Activated CD4-positive, alpha-beta T cell treated with anti-CD3 and anti-CD28 coated beads, Interleukin-2, amount 50 U/mL, for 24 hours (primary cell): ENCODE measurements around the gene MRPS31.
"Not testable (repeated sequence)": the region's sequence is repeated elsewhere in the genome, so short reads cannot be mapped to it uniquely, and the experiment has no call there.

Source experiments
- DNase-seq, 2 donors: peaks; one replicate each; pipeline ENCODE4 v3.0.0-alpha.2; 2020; ENCODE audit warnings: low read depth in 1 of 2, low spot score in 1 of 2

The MRPS31 gene

GRCh38 chr13:40764587-40765403 is 6.2 kb downstream of the MRPS31 start:
- DNase-seq, result peak in 1 of 2 donors; percentile 46

GRCh38 chr13:40762849-40763248 is 8.1 kb downstream of the MRPS31 start:
- no peak for DNase-seq

- no peak for DNase-seq
These were observed 12.2 kb downstream of the MRPS31 start for GRCh38 chr13:40758811-40759210.

- DNase-seq, result no peak
These were observed 14.9 kb downstream of the MRPS31 start for GRCh38 chr13:40756042-40756441.

- DNase-seq, result no peak
These were observed 15.8 kb downstream of the MRPS31 start for GRCh38 chr13:40755082-40755700.

GRCh38 chr13:40749327-40749726 is 21.7 kb downstream of the MRPS31 start:
- no peak for DNase-seq

- not testable (repeated sequence) for DNase-seq
These were observed 35.8 kb downstream of the MRPS31 start for GRCh38 chr13:40735232-40735548.

GRCh38 chr13:40734536-40735231 is 36.3 kb downstream of the MRPS31 start:
- not testable (repeated sequence) for DNase-seq

GRCh38 chr13:40732658-40733057 is 38.3 kb downstream of the MRPS31 start:
- DNase-seq, result no peak

GRCh38 chr13:40728595-40728994 is 42.4 kb downstream of the MRPS31 start:
- DNase-seq, result no peak

- DNase-seq, result not testable (repeated sequence)
These were observed 56.6 kb downstream of the MRPS31 start for GRCh38 chr13:40714433-40714832.

- DNase-seq, result no peak
These were observed 64.6 kb downstream of the MRPS31 start for GRCh38 chr13:40706439-40706838.

GRCh38 chr13:40697711-40698110 is 73.3 kb downstream of the MRPS31 start:
- no peak for DNase-seq

GRCh38 chr13:40694426-40694825 is 76.6 kb downstream of the MRPS31 start:
- DNase-seq, result no peak

- DNase-seq, result no peak
These were observed 78.0 kb downstream of the MRPS31 start for GRCh38 chr13:40692946-40693345.

- no peak for DNase-seq
These were observed 82.2 kb downstream of the MRPS31 start for GRCh38 chr13:40688781-40689180.

- DNase-seq, result no peak
These were observed 88.3 kb downstream of the MRPS31 start for GRCh38 chr13:40682449-40683240.

GRCh38 chr13:40681341-40682146 is 89.4 kb downstream of the MRPS31 start:
- no peak for DNase-seq

- no peak for DNase-seq
These were observed 90.2 kb downstream of the MRPS31 start for GRCh38 chr13:40680659-40681323.

GRCh38 chr13:40679480-40679985 is 91.5 kb downstream of the MRPS31 start:
- DNase-seq, result no peak
